Dermis lymphatic vessel endothelial cell (primary cell): ENCODE results near the gene ZBTB49. TPM values are rescaled to one million over a fixed set of nuclear protein-coding genes. Genes with fewer than 3 reads are reported as not detected.

Source experiments
- total RNA-seq: library from RNA; depleted of rRNA; stranded (reverse); fragments of >200 nt; gene quantifications from 2 replicates; pipeline ENCODE4 v1.2.1, GENCODE V29; 2014

Gene ZBTB49
- total RNA-seq: 2.2 and 3.0 TPM in 2 replicates

GRCh38 chr4:4289941-4290850, at the start of gene ZBTB49, which contains the start of gene LYAR:
Gene ZBTB49 (plus strand): TSS chr4:4290251. CDS start chr4:4299946, 9,695 bp downstream.
Gene LYAR (minus strand): TSS chr4:4290154. CDS start chr4:4283742, 6,412 bp downstream.

GRCh38 chr4:4248029-4248884, 41.8 kb upstream of the ZBTB49 start, which contains the start of gene TMEM128:
Gene TMEM128 (minus strand): TSS chr4:4248223. CDS start chr4:4248202, 21 bp downstream.

Other genes with a start within 250 kb of the ZBTB49 start
- not detected in 2 replicates for gene OTOP1, start 63.3 kb upstream of the ZBTB49 start, total RNA-seq
- 19.0 and 24.2 TPM in 2 replicates for gene TMEM128, start 42.0 kb upstream of the ZBTB49 start, total RNA-seq
- 6.8 and 15.6 TPM in 2 replicates for gene LYAR, start 97 bp upstream of the ZBTB49 start, total RNA-seq
- under 0.01 and 0.09 TPM in 2 replicates for gene NSG1, start 96.9 kb downstream of the ZBTB49 start, total RNA-seq